Hepatocyte (in vitro differentiated cells): ENCODE results near the gene PPDPF. TPM values are rescaled to one million over a fixed set of nuclear protein-coding genes. Genes with fewer than 3 reads are reported as not detected.

Experiments used
- DNase-seq: peaks from one replicate; pipeline ENCODE4 v3.0.0-alpha.2; 2016; ENCODE audit warnings: low spot score
- H2AFZ ChIP-seq: fragments of 200-600 bp; sonication (generic); 2 replicates; pipeline ENCODE4 v1.6.0; 2016; ENCODE audit warnings: antibody characterized with exemption, mild to moderate bottlenecking
- H3K27ac ChIP-seq: fragments of 200-600 bp; sonication (generic); 2 replicates; pipeline ENCODE4 v1.5.1; 2016; ENCODE audit warnings: mild to moderate bottlenecking
- H3K27me3 ChIP-seq: fragments of 200-600 bp; sonication (generic); 2 replicates; pipeline ENCODE4 v1.6.1; 2016
- H3K36me3 ChIP-seq: fragments of 200-600 bp; sonication (generic); replicated peaks from 2 replicates; pipeline ENCODE4 v1.5.1; 2016; ENCODE audit warnings: low read depth; ENCODE audit not compliant: insufficient read depth
- H3K4me1 ChIP-seq: fragments of 200-600 bp; sonication (generic); 2 replicates; pipeline ENCODE4 v1.5.1; 2016; ENCODE audit warnings: mild to moderate bottlenecking, moderate library complexity; ENCODE audit not compliant: insufficient read depth
- H3K4me2 ChIP-seq: fragments of 200-600 bp; sonication (generic); 2 replicates; pipeline ENCODE4 v1.6.0; 2016
- H3K4me3 ChIP-seq: fragments of 200-600 bp; sonication (generic); 2 replicates; pipeline ENCODE4 v1.5.1; 2016; ENCODE audit warnings: mild to moderate bottlenecking
- H3K79me2 ChIP-seq: fragments of 200-600 bp; sonication (generic); 2 replicates; pipeline ENCODE4 v1.6.0; 2017; ENCODE audit warnings: mild to moderate bottlenecking
- H3K9me2 ChIP-seq: fragments of 200-600 bp; sonication (generic); replicated peaks from 2 replicates; pipeline ENCODE4 v1.6.0; 2017; ENCODE audit warnings: mild to moderate bottlenecking; ENCODE audit not compliant: insufficient read depth
- H3K9me3 ChIP-seq: fragments of 200-600 bp; sonication (generic); 2 replicates; pipeline ENCODE4 v1.5.1; 2016; ENCODE audit warnings: low read depth, mild to moderate bottlenecking
- H4K20me1 ChIP-seq: fragments of 200-600 bp; sonication (generic); 2 replicates; pipeline ENCODE4 v1.6.0; 2016; ENCODE audit warnings: mild to moderate bottlenecking; ENCODE audit not compliant: insufficient read depth, poor library complexity, severe bottlenecking
- CTCF ChIP-seq: fragments of 200-600 bp; sonication (generic); IDR thresholded peaks from 2 replicates; pipeline ENCODE4 v1.5.1; 2016; ENCODE audit warnings: antibody characterized with exemption, mild to moderate bottlenecking; ENCODE audit not compliant: poor library complexity
- EZH2 ChIP-seq: fragments of 200-600 bp; sonication (generic); IDR thresholded peaks from 2 replicates; pipeline ENCODE4 v1.6.1; 2016; ENCODE audit warnings: antibody characterized with exemption, mild to moderate bottlenecking, borderline replicate concordance
- EZH2phosphoT487 ChIP-seq: fragments of 200-600 bp; sonication (generic); IDR thresholded peaks from one replicate; pipeline ENCODE4 v1.6.1; 2018; ENCODE audit warnings: antibody characterized with exemption, mild to moderate bottlenecking, low read depth, moderate library complexity; ENCODE audit not compliant: unreplicated experiment, severe bottlenecking
- WGBS: methylation state at CpG from one replicate; pipeline ENCODE4 v1.1.6; 2016; ENCODE audit warnings: low lambda C conversion rate; ENCODE audit errors: missing lambda C conversion rate; 5-methylcytosine and 5-hydroxymethylcytosine counted together
- polyA plus RNA-seq: library from polyadenylated mRNA; unstranded; fragments of >200 nt; fragmentation: Nextera tagmentation; extraction: Ambion mirVana; gene quantifications from 2 replicates; pipeline ENCODE4 v1.2.1, GENCODE V29; 2016
- total RNA-seq: library from RNA; depleted of rRNA; stranded (reverse); fragments of >200 nt; gene quantifications from 2 replicates; pipeline ENCODE4 v1.2.3, GENCODE V29; 2014

The PPDPF gene
- total and polyA plus RNA-seq, 2 experiments from 2014 or later, result 55.1 to 333 TPM

- Histone ChIP-seq H2AFZ (no peak overlapping the region), H3K9me3 (no peaks in the 10 kb centered on the region), H3K79me2 (no peaks in the 10 kb centered on the region), H3K4me2 (no peak overlapping the region), H3K36me3 (no peaks in the 10 kb centered on the region), H3K27ac (no peak overlapping the region), H3K4me1 (peaks cover 8% of the 10 kb centered on the region), H3K9me2 (no peaks in the 10 kb centered on the region), H4K20me1 (no peaks in the 10 kb centered on the region), H3K4me3 (no peak overlapping the region), H3K27me3 (peaks cover 29% of the 10 kb centered on the region)
- TF ChIP-seq EZH2, result no peak
- WGBS, result 56% methylated on average over 20 of the region's 26 CpGs
- DNase-seq, result no peak
These were observed 18.5 kb upstream of the PPDPF start for GRCh38 chr20:63501818-63502670.

GRCh38 chr20:63502671-63503172, 17.8 kb upstream of the PPDPF start:
- Histone ChIP-seq H3K27me3 (peaks cover 22% of the 10 kb centered on the region), H3K4me3 (no peak overlapping the region), H4K20me1 (no peaks in the 10 kb centered on the region), H3K36me3 (no peaks in the 10 kb centered on the region), H3K4me1 (peaks cover 8% of the 10 kb centered on the region), H3K79me2 (no peaks in the 10 kb centered on the region), H2AFZ (no peak overlapping the region), H3K27ac (no peak overlapping the region), H3K9me3 (no peaks in the 10 kb centered on the region), H3K4me2 (no peak overlapping the region), H3K9me2 (no peaks in the 10 kb centered on the region)
- TF ChIP-seq EZH2phosphoT487 (no peak), CTCF (no peak), EZH2 (no peak)
- DNase-seq, result no peak
- 68% methylated on average over 15 of the region's 15 CpGs for WGBS

- Histone ChIP-seq H3K9me2 (no peaks in the 10 kb centered on the region), H3K79me2 (no peaks in the 10 kb centered on the region), H3K4me3 (no peak overlapping the region), H3K27me3 (peaks cover 16% of the 10 kb centered on the region), H3K36me3 (no peaks in the 10 kb centered on the region), H3K4me2 (no peak overlapping the region), H3K27ac (no peak overlapping the region), H2AFZ (no peak overlapping the region), H4K20me1 (no peaks in the 10 kb centered on the region), H3K4me1 (peaks cover 1% of the 10 kb centered on the region), H3K9me3 (no peaks in the 10 kb centered on the region)
- TF ChIP-seq EZH2 (no peak), CTCF (no peak), EZH2phosphoT487 (no peak)
- 70% methylated on average over 7 of the region's 7 CpGs for WGBS
- no peak for DNase-seq
These were observed 17.0 kb upstream of the PPDPF start for GRCh38 chr20:63503524-63503923.

- no peak overlapping the region for H3K27ac ChIP-seq
- H3K27me3 ChIP-seq, result peaks cover 12% of the 10 kb centered on the region
- WGBS, result 93% methylated on average over 9 of the region's 9 CpGs
- H3K4me3 ChIP-seq, result no peak overlapping the region
- no peaks in the 10 kb centered on the region for H4K20me1 ChIP-seq
- H2AFZ ChIP-seq, result no peak overlapping the region
- TF ChIP-seq EZH2phosphoT487 (no peak), EZH2 (no peak), CTCF (no peak)
- no peak for DNase-seq
- H3K36me3 ChIP-seq, result no peaks in the 10 kb centered on the region
- H3K4me1 ChIP-seq, result no peaks in the 10 kb centered on the region
- no peak overlapping the region for H3K4me2 ChIP-seq
- H3K9me2 ChIP-seq, result no peaks in the 10 kb centered on the region
- H3K79me2 ChIP-seq, result no peaks in the 10 kb centered on the region
- H3K9me3 ChIP-seq, result no peaks in the 10 kb centered on the region
These were observed 15.9 kb upstream of the PPDPF start for GRCh38 chr20:63504642-63505041.
